HepG2 (cell line): ENCODE measurements around the gene INSRR. TPM values are rescaled to one million over a fixed set of nuclear protein-coding genes. Genes with fewer than 3 reads are reported as not detected.

Experiments
- BATF2 ChIP-seq: sonication (generic); formaldehyde crosslinking; IDR thresholded peaks from 2 replicates; pipeline ENCODE4 v1.8.0; 2022; ENCODE audit warnings: mild to moderate bottlenecking, missing genetic modification reagents, moderate library complexity
- FOXP4 ChIP-seq: sonication (generic); formaldehyde crosslinking; IDR thresholded peaks from 2 replicates; pipeline ENCODE4 v1.4.0; 2020; ENCODE audit warnings: missing genetic modification reagents
- HNF1B ChIP-seq: sonication (generic); formaldehyde crosslinking; IDR thresholded peaks from 2 replicates; pipeline ENCODE4 v1.5.1; 2020; ENCODE audit warnings: mild to moderate bottlenecking, moderate library complexity, missing genetic modification reagents
- NAIF1 ChIP-seq: sonication (generic); formaldehyde crosslinking; IDR thresholded peaks from 2 replicates; pipeline ENCODE4 v1.5.0; 2020; ENCODE audit warnings: mild to moderate bottlenecking, missing genetic modification reagents, borderline replicate concordance
- NFE2L2 ChIP-seq: fragments of 150-350 bp; IDR thresholded peaks from 2 replicates; pipeline ENCODE4 v1.6.1; 2014; ENCODE audit warnings: low read length
- NR1H2 ChIP-seq: sonication (generic); formaldehyde crosslinking; IDR thresholded peaks from 2 replicates; pipeline ENCODE4 v1.8.1; 2022; ENCODE audit warnings: low read depth, missing genetic modification reagents, borderline replicate concordance
- ZBTB21 ChIP-seq: sonication (generic); formaldehyde crosslinking; IDR thresholded peaks from 2 replicates; pipeline ENCODE4 v1.4.0; 2020; ENCODE audit warnings: missing genetic modification reagents
- ZNF18 ChIP-seq: sonication (generic); formaldehyde crosslinking; IDR thresholded peaks from 2 replicates; pipeline ENCODE4 v1.8.0; 2022; ENCODE audit warnings: mild to moderate bottlenecking, missing genetic modification reagents; ENCODE audit not compliant: insufficient replicate concordance
- ZNF382 ChIP-seq: sonication (generic); formaldehyde crosslinking; IDR thresholded peaks from 2 replicates; pipeline ENCODE4 v1.5.0; 2020; ENCODE audit warnings: missing genetic modification reagents, mild to moderate bottlenecking, borderline replicate concordance
- ZNF572 ChIP-seq: sonication (generic); formaldehyde crosslinking; IDR thresholded peaks from 2 replicates; pipeline ENCODE4 v1.5.1; 2020; ENCODE audit warnings: mild to moderate bottlenecking, missing genetic modification reagents
- ZNF775 ChIP-seq: sonication (generic); formaldehyde crosslinking; IDR thresholded peaks from 2 replicates; pipeline ENCODE4 v1.4.0; 2020; ENCODE audit warnings: missing genetic modification reagents, mild to moderate bottlenecking, moderate library complexity, borderline replicate concordance
- ZNF891 ChIP-seq: sonication (generic); formaldehyde crosslinking; IDR thresholded peaks from 2 replicates; pipeline ENCODE4 v1.5.0; 2020; ENCODE audit warnings: mild to moderate bottlenecking, missing genetic modification reagents
- polyA plus RNA-seq, 8 experiments: library from polyadenylated mRNA; depleted of rRNA in 3 of 8; stranded (reverse) in 7 of 8; unstranded in 1 of 8; fragments of >200 nt; fragmentation: Illumina TruSeq in 4 of 8; extraction: Trizol in 4 of 8; gene quantifications; 2 replicates each; pipeline versions ENCODE4 v1.2.1 to v1.2.3, GENCODE V29; 2011 to 2016; ENCODE audit warnings: low read depth in 4 of 8, missing spikeins in 1 of 8, mixed read lengths in 1 of 8; ENCODE audit not compliant: insufficient read depth in 1 of 8
- total RNA-seq, 5 experiments: library from RNA; depleted of rRNA; stranded (reverse); fragments of >200 nt; fragmentation: Illumina TruSeq; extraction: Trizol; gene quantifications; 2 replicates each; pipeline ENCODE4 v1.2.3, GENCODE V29; 2016; ENCODE audit warnings: low read depth in 1 of 5

INSRR gene
- total and polyA plus RNA-seq, 2 of the 13 experiments (the other 11 are each of a cell fraction or from before 2014, with no cell fraction given), result not detected

- no peak for TF ChIP-seq NFE2L2
- no peak for TF ChIP-seq ZNF572 (CRISPR knock-in tag)
- no peak for TF ChIP-seq ZNF18 (CRISPR knock-in tag)
- TF ChIP-seq ZNF775 (CRISPR knock-in tag), result no peak
- TF ChIP-seq FOXP4 (CRISPR knock-in tag), result no peak
- no peak for TF ChIP-seq ZNF891 (CRISPR knock-in tag)
- no peak for TF ChIP-seq BATF2
- no peak for TF ChIP-seq NR1H2
- TF ChIP-seq ZNF382, result no peak
- no peak for TF ChIP-seq NAIF1 (CRISPR knock-in tag)
- no peak for TF ChIP-seq HNF1B (CRISPR knock-in tag)
- TF ChIP-seq ZBTB21 (CRISPR knock-in tag), result no peak
- TF ChIP-seq, all 625 proteins: peak for 4
Observed at GRCh38 chr1:156859523-156860112, 701 bp upstream of the INSRR start (continued).
